ENCODE results near the gene MAN1A1.

Gene MAN1A1

GRCh38 chr6:119230160-119230559, 119.4 kb downstream of the MAN1A1 start:
- H3K27ac ChIP-seq = no peak overlapping the region
- TF ChIP-seq, protein P1, sequence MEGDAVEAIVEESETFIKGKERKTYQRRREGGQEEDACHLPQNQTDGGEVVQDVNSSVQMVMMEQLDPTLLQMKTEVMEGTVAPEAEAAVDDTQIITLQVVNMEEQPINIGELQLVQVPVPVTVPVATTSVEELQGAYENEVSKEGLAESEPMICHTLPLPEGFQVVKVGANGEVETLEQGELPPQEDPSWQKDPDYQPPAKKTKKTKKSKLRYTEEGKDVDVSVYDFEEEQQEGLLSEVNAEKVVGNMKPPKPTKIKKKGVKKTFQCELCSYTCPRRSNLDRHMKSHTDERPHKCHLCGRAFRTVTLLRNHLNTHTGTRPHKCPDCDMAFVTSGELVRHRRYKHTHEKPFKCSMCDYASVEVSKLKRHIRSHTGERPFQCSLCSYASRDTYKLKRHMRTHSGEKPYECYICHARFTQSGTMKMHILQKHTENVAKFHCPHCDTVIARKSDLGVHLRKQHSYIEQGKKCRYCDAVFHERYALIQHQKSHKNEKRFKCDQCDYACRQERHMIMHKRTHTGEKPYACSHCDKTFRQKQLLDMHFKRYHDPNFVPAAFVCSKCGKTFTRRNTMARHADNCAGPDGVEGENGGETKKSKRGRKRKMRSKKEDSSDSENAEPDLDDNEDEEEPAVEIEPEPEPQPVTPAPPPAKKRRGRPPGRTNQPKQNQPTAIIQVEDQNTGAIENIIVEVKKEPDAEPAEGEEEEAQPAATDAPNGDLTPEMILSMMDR (conservative IDR thresholded peaks at IDR 0.05) = no peak

DNA sequence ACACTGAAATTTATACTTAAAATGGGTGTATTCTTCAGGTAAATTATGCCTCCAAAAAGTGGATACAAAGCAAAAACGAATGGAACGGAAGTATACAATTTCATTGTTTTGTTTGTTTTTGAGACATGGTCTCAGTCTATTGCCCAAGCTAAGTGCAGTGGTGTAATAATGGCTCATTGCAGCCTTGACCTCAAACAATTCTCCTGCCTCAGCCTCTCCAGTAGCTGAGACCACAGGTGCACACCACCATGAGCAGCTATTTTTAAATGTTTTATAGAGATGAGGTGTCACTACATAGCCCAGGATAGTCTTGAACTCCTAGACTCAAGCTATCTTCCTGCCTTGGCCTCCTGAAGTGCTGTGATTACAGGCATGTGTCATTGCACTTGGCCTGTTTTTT, 122.2 kb downstream of the MAN1A1 start:
- TF ChIP-seq, protein P1 (conservative IDR thresholded peaks at IDR 0.05) = no peak
- no peak overlapping the region for H3K27ac ChIP-seq

DNA sequence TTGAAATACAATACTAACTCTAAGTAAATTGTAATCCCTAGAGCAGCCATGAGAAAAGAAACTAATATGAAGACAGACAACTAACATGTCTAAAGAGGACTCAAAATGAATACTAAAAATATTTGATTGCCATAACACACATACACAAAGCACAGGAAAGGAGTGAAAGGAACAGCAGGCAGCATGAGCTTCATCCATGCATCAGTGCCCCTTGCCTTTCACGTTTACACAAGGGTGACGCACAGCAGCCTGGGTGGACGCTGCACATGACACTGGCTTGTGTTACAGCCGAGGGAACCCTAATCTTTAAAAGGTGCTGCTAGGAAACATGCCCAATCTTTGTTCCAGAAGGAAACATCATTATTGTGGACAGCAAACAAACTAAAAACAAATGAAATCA, 123.5 kb downstream of the MAN1A1 start:
- TF ChIP-seq, protein P1 (conservative IDR thresholded peaks at IDR 0.05) = no peak
- H3K27ac ChIP-seq = no peak overlapping the region

- H3K27ac ChIP-seq = no peak overlapping the region
- TF ChIP-seq, protein P1 (conservative IDR thresholded peaks at IDR 0.05) = no peak
These were observed 125.4 kb downstream of the MAN1A1 start for GRCh38 chr6:119224095-119224701.

DNA sequence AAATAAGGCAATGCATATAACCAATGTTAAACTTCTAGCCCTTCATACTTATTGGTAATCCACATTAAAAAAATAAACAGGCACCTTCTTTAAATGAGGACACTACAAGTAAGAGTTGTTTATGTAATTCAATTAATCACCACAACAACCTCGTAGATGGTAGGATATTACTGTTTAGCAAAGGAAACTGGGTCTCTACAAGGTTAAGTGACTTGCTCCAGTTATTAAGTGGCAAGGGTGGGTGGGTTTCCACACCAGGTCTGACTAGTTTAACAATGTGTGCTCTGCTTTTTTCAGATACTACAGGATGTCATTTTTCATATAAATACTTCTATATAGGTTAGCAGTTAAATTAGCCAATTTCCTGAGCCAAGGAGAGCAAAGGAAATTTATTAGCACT, 129.1 kb downstream of the MAN1A1 start:
- H3K27ac ChIP-seq = no peak overlapping the region
- TF ChIP-seq, protein P1 (conservative IDR thresholded peaks at IDR 0.05) = no peak

- TF ChIP-seq, protein P1 (conservative IDR thresholded peaks at IDR 0.05) = no peak
These were observed 131.0 kb downstream of the MAN1A1 start for GRCh38 chr6:119218548-119218947.

GRCh38 chr6:119215885-119216590, 133.5 kb downstream of the MAN1A1 start:
- no peak overlapping the region for H3K27ac ChIP-seq
- TF ChIP-seq, protein P1 (conservative IDR thresholded peaks at IDR 0.05) = no peak

More at GRCh38 chr6:119218548-119218947, 131.0 kb downstream of the MAN1A1 start:
- no peak overlapping the region for H3K27ac ChIP-seq
